ENCODE results near the gene GCK.
"Not testable (repeated sequence)": the region's sequence is repeated elsewhere in the genome, so short reads cannot be mapped to it uniquely, and the experiment has no call there.

Gene GCK

GRCh38 chr7:44176486-44176885, 12.8 kb downstream of the GCK start:
- no peak for FAIRE-seq

- FAIRE-seq: no peak
Observed at GRCh38 chr7:44175730-44176129, 13.5 kb downstream of the GCK start.

GRCh38 chr7:44174694-44174948, 14.6 kb downstream of the GCK start:
- FAIRE-seq: not testable (repeated sequence)

- no peak for FAIRE-seq
Observed at GRCh38 chr7:44173911-44174693, 15.1 kb downstream of the GCK start.

- no peak for FAIRE-seq
Observed at GRCh38 chr7:44172803-44173424, 16.3 kb downstream of the GCK start.

GRCh38 chr7:44172352-44172751, 16.9 kb downstream of the GCK start:
- FAIRE-seq: no peak

- not testable (repeated sequence) for FAIRE-seq
Observed at GRCh38 chr7:44171901-44172300, 17.3 kb downstream of the GCK start.

- FAIRE-seq: no peak
Observed at GRCh38 chr7:44167920-44168319, 21.3 kb downstream of the GCK start.

GRCh38 chr7:44163591-44163990, 25.6 kb downstream of the GCK start:
- no peak for FAIRE-seq

- no peak for FAIRE-seq
Observed at GRCh38 chr7:44162785-44163395, 26.3 kb downstream of the GCK start.

- FAIRE-seq: no peak
Observed at GRCh38 chr7:44162179-44162578, 27.1 kb downstream of the GCK start.

GRCh38 chr7:44161371-44161770, 27.9 kb downstream of the GCK start:
- no peak for FAIRE-seq

- no peak for FAIRE-seq
Observed at GRCh38 chr7:44159824-44160630, 29.2 kb downstream of the GCK start.

- FAIRE-seq: no peak
Observed at GRCh38 chr7:44158873-44159631, 30.2 kb downstream of the GCK start.

- no peak for FAIRE-seq
Observed at GRCh38 chr7:44158096-44158872, 31.0 kb downstream of the GCK start.

GRCh38 chr7:44157116-44158080, 31.8 kb downstream of the GCK start:
- no peak for FAIRE-seq

- FAIRE-seq: no peak
Observed at GRCh38 chr7:44156453-44157010, 32.7 kb downstream of the GCK start.

GRCh38 chr7:44155191-44156185, 33.8 kb downstream of the GCK start:
- no peak for FAIRE-seq

- FAIRE-seq: no peak
Observed at GRCh38 chr7:44154703-44155102, 34.5 kb downstream of the GCK start.
